H9 (cell line): ENCODE data around the gene POLR2A. TPM values are rescaled to one million over a fixed set of nuclear protein-coding genes. Genes with fewer than 3 reads are reported as not detected.

ENCODE experiments used
- DNase-seq: peaks from one replicate; pipeline ENCODE4 v3.0.0-alpha.2; 2017
- H2AFZ ChIP-seq: one replicate; pipeline ENCODE4 v1.6.1; 2013; ENCODE audit warnings: mild to moderate bottlenecking, low read length, control low read depth, moderate library complexity
- H2AK5ac ChIP-seq: 2 replicates; pipeline ENCODE4 v1.6.1; 2013; ENCODE audit warnings: low read length, control low read depth, mixed read lengths; ENCODE audit not compliant: insufficient read length
- H2BK120ac ChIP-seq: one replicate; pipeline ENCODE4 v1.6.1; 2013; ENCODE audit warnings: low read depth, mild to moderate bottlenecking, low read length, control low read depth, inconsistent platforms; ENCODE audit not compliant: poor library complexity, severe bottlenecking
- H2BK12ac ChIP-seq: 2 replicates; pipeline ENCODE4 v1.6.1; 2013; ENCODE audit warnings: low read length, control low read depth, mixed read lengths, low read depth; ENCODE audit not compliant: insufficient read length
- H2BK15ac ChIP-seq: 2 replicates; pipeline ENCODE4 v1.6.1; 2013; ENCODE audit warnings: low read depth, low read length, control low read depth
- H2BK20ac ChIP-seq: one replicate; pipeline ENCODE4 v1.6.1; 2013; ENCODE audit warnings: low read depth, mild to moderate bottlenecking, low read length, control low read depth, inconsistent platforms; ENCODE audit not compliant: poor library complexity, severe bottlenecking
- H2BK5ac ChIP-seq: 2 replicates; pipeline ENCODE4 v1.6.1; 2013; ENCODE audit warnings: low read length, control low read depth, mixed read lengths; ENCODE audit not compliant: insufficient read length
- H3K14ac ChIP-seq: 2 replicates; pipeline ENCODE4 v1.6.1; 2013; ENCODE audit warnings: low read length, control low read depth; ENCODE audit not compliant: insufficient read depth
- H3K18ac ChIP-seq: 2 replicates; pipeline ENCODE4 v1.6.1; 2013; ENCODE audit warnings: low read depth, mild to moderate bottlenecking, mixed read lengths, low read length, control low read depth; ENCODE audit not compliant: insufficient read length
- H3K23ac ChIP-seq: 2 replicates; pipeline ENCODE4 v1.6.1; 2013; ENCODE audit warnings: low read length, control low read depth, mixed read lengths, low read depth; ENCODE audit not compliant: insufficient read length
- H3K23me2 ChIP-seq: 2 replicates; pipeline ENCODE4 v1.6.1; 2013; ENCODE audit warnings: low read depth, mild to moderate bottlenecking, mixed read lengths, low read length, control low read depth; ENCODE audit not compliant: insufficient read length, poor library complexity, severe bottlenecking
- H3K27ac ChIP-seq: 2 replicates; pipeline ENCODE4 v1.5.1; 2013; ENCODE audit warnings: low read length, control low read depth, mixed read lengths, low read depth; ENCODE audit not compliant: insufficient read length
- H3K27me3 ChIP-seq: 2 replicates; pipeline ENCODE4 v1.6.1; 2013; ENCODE audit warnings: low read length, control low read depth, inconsistent platforms; ENCODE audit not compliant: insufficient read depth
- H3K4ac ChIP-seq: 2 replicates; pipeline ENCODE4 v1.6.1; 2013; ENCODE audit warnings: low read depth, mild to moderate bottlenecking, control low read depth, inconsistent platforms, low read length, moderate library complexity
- H3K4me1 ChIP-seq: 2 replicates; pipeline ENCODE4 v1.6.1; 2013; ENCODE audit warnings: low read length, control low read depth, inconsistent platforms; ENCODE audit not compliant: insufficient read depth
- H3K4me2 ChIP-seq: 2 replicates; pipeline ENCODE4 v1.6.1; 2013; ENCODE audit warnings: low read length, control low read depth, mixed read lengths; ENCODE audit not compliant: insufficient read length, insufficient read depth
- H3K56ac ChIP-seq: 2 replicates; pipeline ENCODE4 v1.6.1; 2013; ENCODE audit warnings: low read depth, mild to moderate bottlenecking, mixed read lengths, low read length, control low read depth; ENCODE audit not compliant: insufficient read length
- H3K79me1 ChIP-seq: 2 replicates; pipeline ENCODE4 v1.6.1; 2013; ENCODE audit warnings: low read depth, mild to moderate bottlenecking, moderate library complexity, low read length, control low read depth, inconsistent platforms; ENCODE audit not compliant: insufficient read depth, poor library complexity, severe bottlenecking
- H3K79me2 ChIP-seq: 2 replicates; pipeline ENCODE4 v1.6.1; 2013; ENCODE audit warnings: low read length, control low read depth, inconsistent platforms; ENCODE audit not compliant: insufficient read depth
- H3K9ac ChIP-seq: 2 replicates; pipeline ENCODE4 v1.6.1; 2013; ENCODE audit warnings: low read length, control low read depth, mixed read lengths; ENCODE audit not compliant: insufficient read length; ENCODE audit errors: extremely low read depth
- H3K9me3 ChIP-seq: one replicate; pipeline ENCODE4 v1.6.1; 2013; ENCODE audit warnings: low read depth, low read length, inconsistent platforms; ENCODE audit not compliant: control insufficient read depth
- H3T11ph ChIP-seq: one replicate; pipeline ENCODE4 v1.6.1; 2013; ENCODE audit warnings: mild to moderate bottlenecking, low read length, control low read depth, inconsistent platforms
- H4K20me1 ChIP-seq: one replicate; pipeline ENCODE4 v1.6.1; 2013; ENCODE audit not compliant: control insufficient read depth, insufficient read length, insufficient read depth
- H4K5ac ChIP-seq: 2 replicates; pipeline ENCODE4 v1.6.1; 2013; ENCODE audit warnings: low read depth, mild to moderate bottlenecking, mixed read lengths, low read length, control low read depth; ENCODE audit not compliant: insufficient read length
- H4K8ac ChIP-seq: replicated peaks from 2 replicates; pipeline ENCODE4 v1.6.1; 2013; ENCODE audit warnings: low read length, control low read depth, mixed read lengths, low read depth; ENCODE audit not compliant: insufficient read length
- H4K91ac ChIP-seq: 2 replicates; pipeline ENCODE4 v1.6.1; 2013; ENCODE audit warnings: low read depth, mild to moderate bottlenecking, moderate library complexity, mixed read lengths, low read length, control low read depth; ENCODE audit not compliant: insufficient read length
- H3K27ac Mint-ChIP-seq, 3 experiments: 2 replicates in 2 of 3; 3 replicates in 1 of 3; pipeline ENCODE4 v1.8.0; 2020 to 2021; ENCODE audit warnings: mixed read lengths in 3 of 3, mild to moderate bottlenecking in 1 of 3, moderate library complexity in 1 of 3
- H3K27me3 Mint-ChIP-seq: 2 replicates; pipeline ENCODE4 v1.8.0; 2021; ENCODE audit warnings: low read depth, mild to moderate bottlenecking, moderate library complexity, mixed read lengths
- H3K36me3 Mint-ChIP-seq, 3 experiments: 2 replicates in 2 of 3; 3 replicates in 1 of 3; pipeline ENCODE4 v1.8.0; 2020 to 2021; ENCODE audit warnings: low read depth in 3 of 3, mixed read lengths in 3 of 3; ENCODE audit not compliant: insufficient read depth in 1 of 3
- H3K4me1 Mint-ChIP-seq, 2 experiments: 2 replicates each; pipeline ENCODE4 v1.8.0; 2020; ENCODE audit warnings: mixed read lengths in 2 of 2
- H3K4me3 Mint-ChIP-seq, 2 experiments: 2 replicates in 1 of 2; 3 replicates in 1 of 2; pipeline ENCODE4 v1.8.0; 2020 to 2021; ENCODE audit warnings: mild to moderate bottlenecking in 2 of 2, mixed read lengths in 2 of 2, moderate library complexity in 1 of 2
- H3K9me3 Mint-ChIP-seq, 2 experiments: 2 replicates in 1 of 2; 3 replicates in 1 of 2; pipeline ENCODE4 v1.8.0; 2020; ENCODE audit warnings: mild to moderate bottlenecking in 2 of 2, mixed read lengths in 2 of 2, moderate library complexity in 1 of 2
- CTCF ChIP-seq: fragments of 200-600 bp; sonication (generic); conservative IDR thresholded peaks from 3 replicates; pipeline ENCODE4 v1.8.0; 2021; ENCODE audit warnings: antibody characterized with exemption, mild to moderate bottlenecking
- WGBS: extraction: QIAGEN DNeasy Blood & Tissue Kit; methylation state at CpG from one replicate; pipeline ENCODE4 v1.1.7; 2013; ENCODE audit warnings: missing lambda C conversion rate, low lambda C conversion rate, mixed read lengths; ENCODE audit not compliant: insufficient read length; ENCODE audit errors: extremely low coverage; 5-methylcytosine and 5-hydroxymethylcytosine counted together
- total RNA-seq: library from RNA; stranded (reverse); gene quantifications from 2 replicates; pipeline ENCODE4 v1.2.1, GENCODE V29; 2021

POLR2A gene
- total RNA-seq, 1 experiment from 2014 or later = 153 TPM

- H3K4me1 Mint-ChIP-seq = peaks cover 6 to 11% of the 10 kb centered on the region in 2 experiments
- no peaks in the 10 kb centered on the region for H3K9me3 Mint-ChIP-seq
- Histone ChIP-seq H3K23me2 (no peaks in the 10 kb centered on the region), H2BK5ac (no peak overlapping the region), H3K9me3 (no peaks in the 10 kb centered on the region), H3K4me1 (no peaks in the 10 kb centered on the region), H3K4me2 (no peak overlapping the region), H3K27me3 (no peaks in the 10 kb centered on the region), H3K27ac (no peak overlapping the region), H3T11ph (no peak overlapping the region), H3K79me1 (peaks cover 8% of the 10 kb centered on the region), H2BK15ac (no peak overlapping the region), H4K91ac (no peak overlapping the region), H3K18ac (no peak overlapping the region), H3K23ac (no peak overlapping the region), H2BK20ac (no peak overlapping the region), H3K4ac (no peak overlapping the region), H4K8ac (no peak overlapping the region), H4K20me1 (peaks cover 2% of the 10 kb centered on the region), H2BK12ac (no peak overlapping the region), H4K5ac (no peak overlapping the region), H3K14ac (no peak overlapping the region), H2AK5ac (no peak overlapping the region), H2AFZ (no peak overlapping the region), H2BK120ac (no peak overlapping the region), H3K9ac (no peak overlapping the region), H3K56ac (no peak overlapping the region), H3K79me2 (peaks cover 29% of the 10 kb centered on the region; the same call in 1 of the 2 replicates)
- no peak for DNase-seq
- H3K27ac Mint-ChIP-seq = no peak overlapping the region; a peak in 2 of 7 replicates
- H3K27me3 Mint-ChIP-seq = no peaks in the 10 kb centered on the region
- peaks cover 62 to 83% (median 72%) of the 10 kb centered on the region in 3 experiments for H3K36me3 Mint-ChIP-seq
- no peak overlapping the region for H3K4me3 Mint-ChIP-seq
- no CpG with 5 or more reads among the region's 12 CpGs for WGBS
- TF ChIP-seq CTCF = no peak
These were observed 11.8 kb downstream of the POLR2A start for GRCh38 chr17:7495906-7496434.
